GM12872 (cell line): Measurements from ENCODE around the gene NPLOC4.

Experiments
- CTCF ChIP-seq: IDR thresholded peaks from 3 replicates; pipeline ENCODE4 v1.5.1; 2011; ENCODE audit warnings: low read depth, mild to moderate bottlenecking, low read length, moderate library complexity; ENCODE audit not compliant: insufficient read depth

The NPLOC4 gene

DNA sequence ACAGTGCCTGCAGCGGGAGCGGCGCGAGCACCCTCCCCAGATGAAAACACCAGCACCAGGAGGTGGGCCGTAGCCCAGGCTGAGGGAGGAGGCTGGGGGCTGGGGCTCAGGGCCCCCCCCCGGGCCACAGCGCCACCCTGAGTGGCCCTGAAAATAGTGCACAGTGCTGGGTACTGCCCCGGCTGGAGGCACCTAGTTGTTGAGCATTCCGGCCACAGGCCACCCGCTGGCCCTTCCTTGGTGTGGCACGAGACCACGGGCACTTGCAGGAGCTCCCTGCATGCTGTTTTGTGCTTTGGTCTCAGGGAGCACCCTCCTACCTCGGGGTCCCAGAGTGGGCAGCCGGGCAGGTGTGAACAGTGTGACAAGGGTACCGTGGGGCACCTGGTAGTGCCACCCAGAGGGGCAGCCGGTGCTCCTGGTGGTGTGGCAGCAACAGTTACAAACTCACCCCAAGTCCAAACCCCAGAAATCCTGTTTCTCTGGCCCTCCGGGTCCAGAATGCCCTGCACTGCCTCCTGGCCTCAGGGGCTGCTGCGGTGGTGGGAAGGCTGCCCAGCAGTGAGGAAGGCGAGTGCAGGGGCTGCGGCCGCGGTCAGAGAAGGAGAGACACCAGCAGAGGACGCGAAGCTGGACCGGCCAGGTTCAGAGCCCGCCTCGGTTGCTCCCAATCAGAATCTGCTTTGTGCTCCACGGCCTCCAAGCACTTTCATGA, 96.8 kb downstream of the NPLOC4 start:
- TF ChIP-seq CTCF: no peak

DNA sequence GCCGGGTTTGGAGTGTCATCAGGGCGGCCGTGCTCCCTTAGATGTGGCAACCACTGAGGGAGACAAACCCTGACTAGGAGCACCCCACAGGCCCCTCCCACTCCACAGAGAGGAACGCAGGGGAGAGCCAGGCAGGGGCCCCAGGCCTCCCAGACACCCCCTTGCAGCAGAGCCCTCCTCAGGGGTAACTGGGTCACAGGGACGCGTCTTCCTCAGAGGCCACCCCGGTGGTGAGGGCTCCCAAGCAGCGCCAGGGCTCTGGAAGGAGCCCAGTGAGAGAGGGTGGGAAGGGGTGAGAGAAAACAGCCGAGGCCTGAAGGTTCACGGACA, 97.4 kb downstream of the NPLOC4 start:
- TF ChIP-seq CTCF: no peak

DNA sequence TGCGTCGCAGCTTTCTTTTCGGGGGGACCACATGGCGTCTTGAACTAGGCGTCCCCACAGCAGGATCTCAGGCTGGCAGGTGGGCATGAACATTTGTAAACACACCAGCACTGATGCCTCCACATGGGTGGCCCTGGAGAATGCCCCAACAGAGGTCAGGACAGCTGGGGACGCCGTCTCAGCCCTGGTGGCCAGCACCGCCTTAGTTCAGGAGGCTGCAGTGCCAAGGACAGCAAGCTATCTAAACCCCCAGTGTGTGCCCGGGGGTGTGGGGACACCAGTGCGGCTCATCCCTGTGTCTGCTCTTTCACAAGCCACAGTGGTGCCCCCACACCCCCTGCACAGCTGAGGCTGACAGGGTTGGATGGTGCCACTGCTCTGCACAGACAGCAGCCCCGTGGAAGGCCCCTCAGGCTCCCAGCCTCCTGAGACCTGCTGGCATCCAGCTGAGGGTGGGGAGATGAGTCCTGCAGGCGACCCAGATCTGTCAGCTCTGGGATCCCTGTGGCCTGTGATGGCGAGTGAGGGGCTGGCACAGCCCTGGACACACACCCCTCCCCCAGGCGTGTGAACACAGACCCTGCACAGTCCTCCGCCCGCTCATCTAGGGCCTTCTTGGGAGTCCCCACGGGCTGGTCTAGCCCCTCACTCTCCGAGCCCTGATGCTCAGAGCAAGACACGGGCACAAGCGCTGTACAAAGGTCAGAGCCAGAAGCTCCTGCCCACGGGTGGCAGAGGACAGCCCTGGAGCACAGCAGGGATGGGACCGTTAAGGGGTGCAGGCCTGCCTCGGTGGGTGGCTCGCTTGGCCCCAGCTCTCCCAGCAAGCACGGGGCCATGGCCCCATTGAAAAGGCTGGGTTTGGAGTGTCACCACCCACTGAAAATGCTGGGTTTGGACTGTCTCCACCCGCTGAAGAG, 98.0 kb downstream of the NPLOC4 start:
- no peak for TF ChIP-seq CTCF

GRCh38 chr17:81537856-81538555, 98.9 kb downstream of the NPLOC4 start:
- TF ChIP-seq CTCF: no peak

DNA sequence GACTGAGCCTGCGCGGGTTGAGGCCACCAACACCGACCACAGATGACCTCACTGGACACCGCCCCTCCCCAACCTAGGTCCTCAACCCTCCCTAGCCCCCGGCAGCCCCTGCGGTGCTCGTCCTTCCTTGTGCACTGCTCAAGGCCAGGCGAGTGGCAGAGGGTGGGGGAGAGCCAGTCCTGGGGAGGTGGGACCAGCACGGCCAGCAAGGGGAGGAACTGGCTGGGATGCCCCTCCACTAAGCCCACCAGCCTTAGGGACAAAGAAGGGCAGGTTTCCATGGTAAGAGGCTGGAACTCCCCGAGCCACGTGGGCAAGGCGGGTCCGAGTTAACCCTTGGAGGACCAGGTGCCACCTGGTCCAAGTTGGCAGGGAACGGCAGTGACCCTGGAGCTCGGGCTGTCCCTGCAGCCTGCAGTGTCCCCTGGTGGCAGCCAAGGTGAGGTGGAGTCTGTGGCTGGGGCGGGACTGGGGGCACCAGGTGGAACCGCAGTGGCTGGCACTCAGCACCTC, 99.5 kb downstream of the NPLOC4 start:
- peak; percentile 82 for TF ChIP-seq CTCF

- no peak for TF ChIP-seq CTCF
These were observed 100.3 kb downstream of the NPLOC4 start for GRCh38 chr17:81536299-81537290.
